GM12892 (cell line): ENCODE data around the gene SLC66A1.

Experiments
- POLR2A ChIP-seq: IDR thresholded peaks from 2 replicates; pipeline ENCODE4 v1.6.1; 2011; ENCODE audit warnings: low read depth, low read length, control low read depth
- TAF1 ChIP-seq: IDR thresholded peaks from 2 replicates; pipeline ENCODE4 v1.6.1; 2011; ENCODE audit warnings: low read depth, mild to moderate bottlenecking, control low read depth, low read length, borderline replicate concordance

DNA sequence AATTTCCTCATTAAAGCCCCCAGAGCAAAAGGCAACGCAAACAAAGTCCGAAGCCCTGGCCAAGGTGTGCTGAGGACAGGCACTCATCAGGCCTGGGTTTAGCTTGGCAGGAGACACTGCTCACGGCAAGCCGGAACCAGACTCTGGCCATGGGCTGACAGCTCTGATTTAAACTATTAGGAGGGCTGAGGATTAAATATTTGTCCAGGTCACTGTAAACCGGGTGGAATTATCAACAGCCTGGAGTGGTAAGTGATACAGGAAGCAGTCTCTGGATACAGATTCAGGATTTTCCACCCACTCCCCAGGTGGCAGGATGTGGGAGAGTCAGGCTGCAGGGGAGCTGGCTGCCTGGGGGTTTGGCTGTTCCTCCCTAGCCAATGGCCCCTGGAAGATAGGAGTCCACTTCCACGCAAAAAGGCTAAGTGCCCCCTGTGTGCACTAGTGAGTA lies 42.4 kb downstream of the SLC66A1 start:
- TF ChIP-seq POLR2A = no peak
- no peak for TF ChIP-seq TAF1
